ENCODE results near the gene PDLIM1.

- no peak for TF ChIP-seq CTCF (conservative IDR thresholded peaks at IDR 0.05)
- TF ChIP-seq EZH2 (IDR thresholded peaks at IDR 0.05; ENCODE audit: low read depth), result no peak
Measured at GRCh38 chr10:95235676-95236067, 55.1 kb downstream of the PDLIM1 start.
